ENCODE results near the gene HMMR.

Gene HMMR

DNA sequence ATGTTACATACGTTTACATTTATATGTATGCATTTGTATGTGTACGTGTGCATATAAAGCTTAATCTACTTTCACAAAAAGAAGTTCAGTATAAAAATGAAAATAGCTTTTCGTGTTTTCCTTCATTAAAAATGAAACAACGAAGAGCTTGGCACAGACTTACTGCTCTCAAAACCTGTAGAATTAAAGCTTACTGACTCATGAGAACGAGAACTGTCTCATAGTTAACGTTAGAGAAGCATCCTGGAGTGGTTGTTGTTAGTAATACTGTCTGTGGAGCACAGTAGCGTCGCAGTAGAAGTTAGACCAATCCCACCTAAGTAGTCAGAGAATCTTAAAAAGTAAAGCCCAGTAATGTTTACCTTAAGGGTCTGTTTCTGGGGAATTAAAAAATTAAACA is 46.3 kb downstream of the HMMR start:
- peak overlapping the region; percentile 79 for H3K4me3 ChIP-seq (ENCODE audit: low read depth, low read length)

DNA sequence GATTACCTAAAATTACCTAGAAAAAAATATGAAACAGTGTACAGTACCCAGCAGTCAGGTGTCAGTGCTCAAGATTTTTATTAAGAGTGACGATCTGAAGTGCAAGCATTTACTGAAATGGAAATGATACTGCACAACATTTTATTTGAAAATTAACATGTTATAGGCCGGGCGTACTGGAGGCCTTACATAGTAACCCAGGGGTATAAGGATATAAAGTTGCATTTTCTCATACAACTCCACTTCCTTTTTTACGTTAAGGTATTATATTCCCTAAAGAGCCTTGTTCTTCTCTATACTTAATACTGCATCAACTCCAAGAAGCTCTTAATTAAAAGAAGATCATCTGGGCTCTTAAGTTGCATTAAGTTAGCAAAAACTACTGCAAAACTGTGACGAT is 48.3 kb downstream of the HMMR start:
- H3K4me3 ChIP-seq (ENCODE audit: low read depth, low read length) = peak overlapping the region; percentile 41
- TF ChIP-seq, protein P1, sequence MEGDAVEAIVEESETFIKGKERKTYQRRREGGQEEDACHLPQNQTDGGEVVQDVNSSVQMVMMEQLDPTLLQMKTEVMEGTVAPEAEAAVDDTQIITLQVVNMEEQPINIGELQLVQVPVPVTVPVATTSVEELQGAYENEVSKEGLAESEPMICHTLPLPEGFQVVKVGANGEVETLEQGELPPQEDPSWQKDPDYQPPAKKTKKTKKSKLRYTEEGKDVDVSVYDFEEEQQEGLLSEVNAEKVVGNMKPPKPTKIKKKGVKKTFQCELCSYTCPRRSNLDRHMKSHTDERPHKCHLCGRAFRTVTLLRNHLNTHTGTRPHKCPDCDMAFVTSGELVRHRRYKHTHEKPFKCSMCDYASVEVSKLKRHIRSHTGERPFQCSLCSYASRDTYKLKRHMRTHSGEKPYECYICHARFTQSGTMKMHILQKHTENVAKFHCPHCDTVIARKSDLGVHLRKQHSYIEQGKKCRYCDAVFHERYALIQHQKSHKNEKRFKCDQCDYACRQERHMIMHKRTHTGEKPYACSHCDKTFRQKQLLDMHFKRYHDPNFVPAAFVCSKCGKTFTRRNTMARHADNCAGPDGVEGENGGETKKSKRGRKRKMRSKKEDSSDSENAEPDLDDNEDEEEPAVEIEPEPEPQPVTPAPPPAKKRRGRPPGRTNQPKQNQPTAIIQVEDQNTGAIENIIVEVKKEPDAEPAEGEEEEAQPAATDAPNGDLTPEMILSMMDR (IDR thresholded peaks at IDR 0.05; ENCODE audit: low read depth, low read length) = no peak

More for the DNA sequence above, 46.3 kb downstream of the HMMR start:
- TF ChIP-seq, protein P1 (IDR thresholded peaks at IDR 0.05; ENCODE audit: low read depth, low read length) = no peak

DNA sequence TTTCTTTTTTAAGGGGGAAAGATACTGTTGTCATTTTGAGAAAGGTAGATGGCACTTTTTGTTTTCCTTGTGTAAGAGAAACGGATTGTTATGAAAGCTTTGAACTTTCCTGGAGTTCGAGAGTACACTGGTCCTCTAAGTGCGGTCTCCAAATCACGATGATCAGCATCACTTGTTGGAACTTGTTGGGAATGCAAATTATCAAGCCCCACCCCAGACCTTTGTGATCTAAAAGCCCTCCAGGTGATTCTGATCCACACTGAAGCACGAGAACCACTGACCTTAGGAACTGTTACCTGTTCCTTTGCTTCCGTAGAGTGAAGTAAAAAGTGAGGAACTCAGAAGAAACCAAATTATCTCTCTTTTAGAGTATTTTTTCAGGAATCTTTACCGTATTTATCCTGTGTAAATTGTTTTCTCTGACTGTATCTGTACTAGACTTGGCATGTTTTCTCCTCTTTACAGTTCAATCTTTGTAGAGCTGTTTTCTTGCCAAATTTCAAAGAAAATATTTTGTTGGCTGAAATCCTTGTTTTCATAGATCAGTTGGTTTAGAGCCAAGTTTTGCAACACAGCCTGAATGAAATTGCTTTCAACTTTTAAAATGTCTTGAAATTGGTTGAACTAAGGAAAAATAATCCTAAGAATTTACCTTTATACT is 49.0 kb downstream of the HMMR start:
- TF ChIP-seq, protein P1 (IDR thresholded peaks at IDR 0.05; ENCODE audit: low read depth, low read length) = no peak
- peak overlapping the region; percentile 41 for H3K4me3 ChIP-seq (ENCODE audit: low read depth, low read length)

DNA sequence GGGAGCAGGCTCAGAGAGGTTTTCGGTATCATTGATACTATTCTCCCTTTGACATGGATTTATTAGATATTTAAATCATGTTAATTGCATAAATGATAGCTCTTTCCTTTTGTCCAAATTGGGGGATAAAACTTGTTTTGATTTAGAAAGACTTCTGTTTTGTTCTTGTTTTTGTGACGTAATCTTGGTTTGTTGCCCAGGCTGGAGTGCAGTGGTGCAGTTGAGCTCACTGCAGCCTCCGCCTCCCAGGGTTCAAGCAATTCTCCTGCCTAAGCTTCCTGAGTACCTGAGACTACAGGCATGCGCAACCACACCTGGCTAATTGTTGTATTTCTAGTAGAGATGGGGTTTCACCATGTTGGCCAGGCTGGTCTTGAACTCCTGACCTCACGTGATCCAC is 52.1 kb downstream of the HMMR start:
- H3K4me3 ChIP-seq (ENCODE audit: low read depth, low read length) = no peak overlapping the region
- TF ChIP-seq, protein P1 (IDR thresholded peaks at IDR 0.05; ENCODE audit: low read depth, low read length) = no peak

DNA sequence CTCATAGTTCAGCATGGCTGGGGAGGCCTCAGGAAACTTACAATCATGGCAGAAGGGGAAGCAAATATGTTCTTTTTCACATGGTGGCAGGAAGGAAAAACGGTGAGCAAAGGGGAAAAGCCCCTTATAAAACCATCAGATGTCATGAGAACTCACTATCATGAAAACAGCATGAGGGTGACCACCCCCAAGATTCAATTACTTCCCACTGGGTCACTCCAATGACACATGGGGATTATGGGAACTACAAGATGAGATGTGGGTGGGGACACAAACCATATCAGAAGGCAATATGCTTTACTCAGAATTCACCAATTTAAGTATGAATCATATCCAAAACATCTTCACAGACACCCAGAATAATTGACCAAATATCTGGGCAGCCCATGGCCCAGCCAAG is 64.7 kb downstream of the HMMR start:
- H3K4me3 ChIP-seq (ENCODE audit: low read depth, low read length) = no peak overlapping the region
- TF ChIP-seq, protein P1 (IDR thresholded peaks at IDR 0.05; ENCODE audit: low read depth, low read length) = no peak

DNA sequence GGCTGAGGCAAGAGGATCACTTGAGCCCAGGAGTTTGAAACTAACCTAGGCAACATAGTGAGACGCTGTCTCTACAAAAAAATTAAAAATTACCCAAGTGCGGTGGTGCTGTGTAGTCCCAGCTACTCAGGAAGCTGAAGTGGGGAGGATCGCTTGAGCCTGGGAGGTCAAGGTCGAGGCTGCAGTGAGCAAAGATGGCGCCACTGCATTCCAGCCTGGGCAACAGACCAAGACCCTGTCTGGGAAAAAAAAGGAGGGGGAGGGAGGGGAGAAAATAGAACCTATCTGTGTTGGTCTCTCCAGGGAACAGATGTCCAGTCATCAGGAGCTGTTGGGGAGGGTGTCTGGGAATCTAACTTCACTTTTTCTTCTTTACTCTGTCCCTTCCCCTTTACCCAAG is 69.3 kb downstream of the HMMR start:
- no peak overlapping the region for H3K4me3 ChIP-seq (ENCODE audit: low read depth, low read length)
- TF ChIP-seq, protein P1 (IDR thresholded peaks at IDR 0.05; ENCODE audit: low read depth, low read length) = no peak

DNA sequence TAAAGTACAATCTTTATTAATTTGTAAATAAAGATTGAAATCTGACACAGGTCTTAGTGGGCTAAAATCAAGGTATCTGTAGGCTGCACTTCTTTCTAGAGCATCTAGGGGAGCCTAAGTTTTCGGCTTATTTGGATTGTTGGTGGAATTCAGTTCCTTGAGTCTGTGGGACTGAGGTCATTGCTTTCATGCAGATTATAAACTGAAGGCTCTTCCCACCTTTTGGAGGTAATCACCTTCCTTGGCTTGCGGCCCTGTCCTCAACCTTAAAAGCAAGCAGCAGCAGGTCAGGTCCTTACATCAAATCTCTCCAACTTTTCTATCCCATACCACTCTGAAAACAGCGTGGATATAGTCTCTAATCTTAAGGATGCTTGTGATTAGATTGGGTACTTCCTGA is 70.8 kb downstream of the HMMR start:
- H3K4me3 ChIP-seq (ENCODE audit: low read depth, low read length) = no peak overlapping the region
- TF ChIP-seq, protein P1 (IDR thresholded peaks at IDR 0.05; ENCODE audit: low read depth, low read length) = no peak

All from WI38 (cell line).